ENCODE results near the gene OR11H7. TPM values are rescaled to one million over a fixed set of nuclear protein-coding genes. Genes with fewer than 3 reads are reported as not detected.
"Not testable (repeated sequence)": the region's sequence is repeated elsewhere in the genome, so short reads cannot be mapped to it uniquely, and the experiment has no call there.

The OR11H7 gene
- total RNA-seq, 2 experiments from 2014 or later: not detected

- Histone ChIP-seq H4K20me1 (ENCODE audit: insufficient read depth, low read length) (no peaks in the 10 kb centered on the region), H3K4me1 (ENCODE audit: insufficient read depth, low read length, poor library complexity, severe bottlenecking) (no peaks in the 10 kb centered on the region), H3K4me2 (ENCODE audit: low read length) (no peak overlapping the region), H3K79me2 (ENCODE audit: insufficient read depth, low read depth, low read length) (no peaks in the 10 kb centered on the region), H3K9me3 (ENCODE audit: low read length) (no peaks in the 10 kb centered on the region), H3K9me2 (ENCODE audit: insufficient read depth, low read length) (no peaks in the 10 kb centered on the region), H2AFZ (ENCODE audit: low read length) (no peak overlapping the region), H3K36me3 (ENCODE audit: insufficient read depth, low read length) (no peaks in the 10 kb centered on the region), H3K27ac (ENCODE audit: low read depth, low read length, poor library complexity, severe bottlenecking) (no peak overlapping the region), H3K4me3 (ENCODE audit: low read depth, low read length, poor library complexity, severe bottlenecking) (no peak overlapping the region)
- ChIA-PET POLR2A (interaction anchor here (0.6 kb wide), 1 partner anchor 511 kb away, joined by 3 read pairs; no protein-coding TSS in a partner anchor), CTCF (ENCODE audit: unreplicated experiment) (no interaction called here)
- peak; percentile 31 for DNase-seq (ENCODE audit: low spot score)
- intact Hi-C loops (cut with micrococcal nuclease; ENCODE audit: unreplicated experiment): no loop called here
- no TSS peak for BruUV-seq (replicated peaks)
- TF ChIP-seq CTCF (conservative IDR thresholded peaks at IDR 0.05; ENCODE audit: low read length) (peak; percentile 76), EZH2phosphoT487 (IDR thresholded peaks at IDR 0.05; ENCODE audit: borderline replicate concordance, low read depth, low read length) (no peak)
These were observed 19.0 kb downstream of the OR11H7 start for GRCh38 chr14:20247646-20248246.

GRCh38 chr14:20262642-20263128 lies 33.9 kb downstream of the OR11H7 start:
- Histone ChIP-seq H3K79me2 (ENCODE audit: insufficient read depth, low read depth, low read length) (no peaks in the 10 kb centered on the region), H3K9me2 (ENCODE audit: insufficient read depth, low read length) (no peaks in the 10 kb centered on the region), H4K20me1 (ENCODE audit: insufficient read depth, low read length) (no peaks in the 10 kb centered on the region), H3K4me1 (ENCODE audit: insufficient read depth, low read length, poor library complexity, severe bottlenecking) (no peaks in the 10 kb centered on the region), H3K27ac (ENCODE audit: low read depth, low read length, poor library complexity, severe bottlenecking) (no peak overlapping the region), H2AFZ (ENCODE audit: low read length) (no peak overlapping the region), H3K9me3 (ENCODE audit: low read length) (no peaks in the 10 kb centered on the region), H3K36me3 (ENCODE audit: insufficient read depth, low read length) (no peaks in the 10 kb centered on the region), H3K4me2 (ENCODE audit: low read length) (no peak overlapping the region), H3K4me3 (ENCODE audit: low read depth, low read length, poor library complexity, severe bottlenecking) (no peak overlapping the region)
- POLR2A ChIA-PET: no interaction called here
- CTCF ChIA-PET (ENCODE audit: unreplicated experiment): no interaction called here
- intact Hi-C loops (cut with micrococcal nuclease; ENCODE audit: unreplicated experiment): no loop called here
- no TSS peak for BruUV-seq (replicated peaks)
- TF ChIP-seq CTCF (conservative IDR thresholded peaks at IDR 0.05; ENCODE audit: low read length) (no peak), EZH2phosphoT487 (IDR thresholded peaks at IDR 0.05; ENCODE audit: borderline replicate concordance, low read depth, low read length) (no peak)
- no peak for DNase-seq (ENCODE audit: low spot score)

- H3K4me2 ChIP-seq (ENCODE audit: low read length); intact Hi-C loops (cut with micrococcal nuclease; ENCODE audit: unreplicated experiment); CTCF ChIA-PET (ENCODE audit: unreplicated experiment); H3K36me3 ChIP-seq (ENCODE audit: insufficient read depth, low read length); POLR2A ChIA-PET; H3K9me2 ChIP-seq (ENCODE audit: insufficient read depth, low read length); H4K20me1 ChIP-seq (ENCODE audit: insufficient read depth, low read length); H3K9me3 ChIP-seq (ENCODE audit: low read length); BruUV-seq (replicated peaks); H3K79me2 ChIP-seq (ENCODE audit: insufficient read depth, low read depth, low read length); H3K4me1 ChIP-seq (ENCODE audit: insufficient read depth, low read length, poor library complexity, severe bottlenecking); H3K4me3 ChIP-seq (ENCODE audit: low read depth, low read length, poor library complexity, severe bottlenecking); H3K27ac ChIP-seq (ENCODE audit: low read depth, low read length, poor library complexity, severe bottlenecking); H2AFZ ChIP-seq (ENCODE audit: low read length); DNase-seq (ENCODE audit: low spot score): not testable (repeated sequence)
These were observed 35.6 kb downstream of the OR11H7 start for GRCh38 chr14:20264361-20264760.

All from OCI-LY7 (cell line).